ENCODE measurements around the gene ZFP62.

DNA sequence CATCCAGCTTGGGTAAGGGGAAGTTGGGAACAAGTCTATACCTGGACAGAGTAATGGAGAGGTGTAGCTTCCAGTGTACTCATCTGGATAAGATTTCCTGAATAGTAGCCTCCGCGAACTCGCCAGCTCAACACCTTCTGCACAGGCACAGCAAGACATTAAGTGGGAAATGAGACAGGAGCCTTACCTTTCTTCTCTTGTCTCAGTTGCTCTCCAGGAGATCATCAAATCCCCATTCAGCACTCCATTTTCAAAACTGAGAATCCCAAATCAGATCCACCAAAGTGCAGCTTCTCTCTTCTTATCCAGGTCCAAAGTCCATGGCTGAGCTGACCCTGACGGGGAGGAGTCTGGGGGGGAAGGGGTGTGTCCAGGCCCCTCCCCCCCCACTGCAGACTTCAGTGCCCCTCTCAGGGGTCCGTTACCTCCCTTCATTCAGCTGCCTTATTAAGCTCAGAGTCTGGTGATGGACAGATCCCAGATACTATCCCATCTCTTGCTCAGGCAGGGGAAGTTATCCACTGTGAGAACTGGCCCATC lies 52.5 kb downstream of the ZFP62 start:
- TF ChIP-seq, protein P1, sequence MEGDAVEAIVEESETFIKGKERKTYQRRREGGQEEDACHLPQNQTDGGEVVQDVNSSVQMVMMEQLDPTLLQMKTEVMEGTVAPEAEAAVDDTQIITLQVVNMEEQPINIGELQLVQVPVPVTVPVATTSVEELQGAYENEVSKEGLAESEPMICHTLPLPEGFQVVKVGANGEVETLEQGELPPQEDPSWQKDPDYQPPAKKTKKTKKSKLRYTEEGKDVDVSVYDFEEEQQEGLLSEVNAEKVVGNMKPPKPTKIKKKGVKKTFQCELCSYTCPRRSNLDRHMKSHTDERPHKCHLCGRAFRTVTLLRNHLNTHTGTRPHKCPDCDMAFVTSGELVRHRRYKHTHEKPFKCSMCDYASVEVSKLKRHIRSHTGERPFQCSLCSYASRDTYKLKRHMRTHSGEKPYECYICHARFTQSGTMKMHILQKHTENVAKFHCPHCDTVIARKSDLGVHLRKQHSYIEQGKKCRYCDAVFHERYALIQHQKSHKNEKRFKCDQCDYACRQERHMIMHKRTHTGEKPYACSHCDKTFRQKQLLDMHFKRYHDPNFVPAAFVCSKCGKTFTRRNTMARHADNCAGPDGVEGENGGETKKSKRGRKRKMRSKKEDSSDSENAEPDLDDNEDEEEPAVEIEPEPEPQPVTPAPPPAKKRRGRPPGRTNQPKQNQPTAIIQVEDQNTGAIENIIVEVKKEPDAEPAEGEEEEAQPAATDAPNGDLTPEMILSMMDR (IDR thresholded peaks at IDR 0.05), result no peak
- no peak for TF ChIP-seq EZH2phosphoT487 (IDR thresholded peaks at IDR 0.05)
- TF ChIP-seq EZH2 (IDR thresholded peaks at IDR 0.05), result no peak
